Calu3 (cell line): Measurements from ENCODE around the gene CCDC107. TPM values are rescaled to one million over a fixed set of nuclear protein-coding genes. Genes with fewer than 3 reads are reported as not detected.

Experiments
- BruUV-seq: library from RNA; stranded (reverse); fragments of 400-500 nt; replicated peaks from 2 replicates; lab custom pipeline; 2021; lab: Mats Ljungman, UMichigan
- CTCF ChIA-PET: fragments of 300-600 bp; sonication (Branson Sonifier 250); formaldehyde crosslinking; loops from one replicate; lab custom pipeline; 2022; ENCODE audit warnings: antibody characterized with exemption; lab: Charles Lee
- DNase-seq: peaks from one replicate; pipeline ENCODE4 v3.0.0; 2022
- H3K27ac Mint-ChIP-seq: one replicate; pipeline ENCODE4 v1.8.0; 2022; ENCODE audit warnings: mixed read lengths; ENCODE audit not compliant: unreplicated experiment
- H3K27me3 Mint-ChIP-seq: one replicate; pipeline ENCODE4 v1.8.0; 2022; ENCODE audit warnings: mixed read lengths; ENCODE audit not compliant: unreplicated experiment
- H3K36me3 Mint-ChIP-seq: one replicate; pipeline ENCODE4 v1.8.0; 2022; ENCODE audit warnings: mild to moderate bottlenecking, moderate library complexity, mixed read lengths; ENCODE audit not compliant: insufficient read depth, unreplicated experiment
- H3K4me1 Mint-ChIP-seq: one replicate; pipeline ENCODE4 v1.8.0; 2022; ENCODE audit warnings: mild to moderate bottlenecking, low read depth, mixed read lengths; ENCODE audit not compliant: unreplicated experiment
- H3K4me3 Mint-ChIP-seq: one replicate; pipeline ENCODE4 v1.8.0; 2022; ENCODE audit warnings: mild to moderate bottlenecking, low read depth, moderate library complexity, mixed read lengths; ENCODE audit not compliant: unreplicated experiment
- H3K9me3 Mint-ChIP-seq: one replicate; pipeline ENCODE4 v1.8.0; 2022; ENCODE audit warnings: low read depth, mixed read lengths; ENCODE audit not compliant: unreplicated experiment
- intact Hi-C: fragments of 100-400 bp; cut with micrococcal nuclease; formaldehyde crosslinking; loops from one replicate; pipeline ENCODE4 v1.10.0; 2022; ENCODE audit not compliant: unreplicated experiment
- total RNA-seq: library from RNA; stranded (reverse); gene quantifications from 2 replicates; pipeline ENCODE4 v1.2.3, GENCODE V29; 2022
- TF ChIP-seq, protein P1 (sequence below): fragments of 200-600 bp; IDR thresholded peaks from one replicate; pipeline ENCODE4 v1.8.0; 2022; ENCODE audit warnings: antibody characterized with exemption; ENCODE audit not compliant: unreplicated experiment

CCDC107 gene
- total RNA-seq, 1 experiment from 2014 or later: 7.9 TPM

DNA sequence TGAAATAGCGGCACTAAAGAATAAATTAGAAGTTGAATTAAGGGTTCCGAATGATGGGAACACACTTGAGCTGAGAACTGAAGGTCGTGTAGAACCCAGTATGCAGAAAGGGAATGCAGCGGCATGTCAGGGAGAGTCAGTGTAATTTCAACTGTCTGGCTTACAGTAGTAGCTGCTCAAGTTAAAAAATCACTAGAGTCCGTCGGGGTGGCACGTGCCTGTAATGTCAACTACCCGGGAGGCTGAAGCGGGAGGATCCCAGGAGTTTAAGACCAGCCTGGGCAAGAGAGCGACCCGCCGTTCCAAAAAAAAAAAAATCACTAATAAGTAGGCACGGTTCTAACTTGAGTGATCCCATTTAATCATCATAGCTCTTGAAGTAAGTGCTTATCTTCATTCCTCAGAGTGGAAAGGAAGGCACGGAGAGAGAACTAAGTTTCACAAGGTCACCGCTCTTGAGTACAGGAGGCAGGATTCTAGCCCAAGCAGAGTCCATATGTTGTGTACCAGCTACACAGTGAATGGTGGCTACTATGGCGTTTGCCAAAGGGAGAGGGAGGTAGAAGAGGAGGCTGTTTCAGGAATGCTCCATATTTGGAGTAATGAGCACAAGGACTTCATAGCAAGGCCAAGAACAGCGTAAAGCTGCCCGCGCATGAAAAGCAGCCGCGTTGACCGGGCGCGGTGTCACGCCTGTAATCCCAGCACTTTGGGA is 1.1 kb upstream of the CCDC107 start:
- peaks cover 8% of the 10 kb centered on the region for H3K4me1 Mint-ChIP-seq
- no peaks in the 10 kb centered on the region for H3K9me3 Mint-ChIP-seq
- BruUV-seq: no TSS peak
- peak overlapping the region; percentile 100 for H3K27ac Mint-ChIP-seq
- H3K4me3 Mint-ChIP-seq: peak overlapping the region; percentile 84
- TF ChIP-seq, protein P1, sequence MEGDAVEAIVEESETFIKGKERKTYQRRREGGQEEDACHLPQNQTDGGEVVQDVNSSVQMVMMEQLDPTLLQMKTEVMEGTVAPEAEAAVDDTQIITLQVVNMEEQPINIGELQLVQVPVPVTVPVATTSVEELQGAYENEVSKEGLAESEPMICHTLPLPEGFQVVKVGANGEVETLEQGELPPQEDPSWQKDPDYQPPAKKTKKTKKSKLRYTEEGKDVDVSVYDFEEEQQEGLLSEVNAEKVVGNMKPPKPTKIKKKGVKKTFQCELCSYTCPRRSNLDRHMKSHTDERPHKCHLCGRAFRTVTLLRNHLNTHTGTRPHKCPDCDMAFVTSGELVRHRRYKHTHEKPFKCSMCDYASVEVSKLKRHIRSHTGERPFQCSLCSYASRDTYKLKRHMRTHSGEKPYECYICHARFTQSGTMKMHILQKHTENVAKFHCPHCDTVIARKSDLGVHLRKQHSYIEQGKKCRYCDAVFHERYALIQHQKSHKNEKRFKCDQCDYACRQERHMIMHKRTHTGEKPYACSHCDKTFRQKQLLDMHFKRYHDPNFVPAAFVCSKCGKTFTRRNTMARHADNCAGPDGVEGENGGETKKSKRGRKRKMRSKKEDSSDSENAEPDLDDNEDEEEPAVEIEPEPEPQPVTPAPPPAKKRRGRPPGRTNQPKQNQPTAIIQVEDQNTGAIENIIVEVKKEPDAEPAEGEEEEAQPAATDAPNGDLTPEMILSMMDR: no peak
- peaks cover 31% of the 10 kb centered on the region for H3K36me3 Mint-ChIP-seq
- no peak for DNase-seq
- CTCF ChIA-PET: interaction anchor here (0.6 to 2.2 kb wide), 5 partner anchors 39 to 214 kb away, joined by 3 to 12 read pairs (median 3); partner anchors contain the start of genes CREB3, HINT2 and TLN1
- H3K27me3 Mint-ChIP-seq: no peaks in the 10 kb centered on the region
- intact Hi-C loops: no loop called here

DNA sequence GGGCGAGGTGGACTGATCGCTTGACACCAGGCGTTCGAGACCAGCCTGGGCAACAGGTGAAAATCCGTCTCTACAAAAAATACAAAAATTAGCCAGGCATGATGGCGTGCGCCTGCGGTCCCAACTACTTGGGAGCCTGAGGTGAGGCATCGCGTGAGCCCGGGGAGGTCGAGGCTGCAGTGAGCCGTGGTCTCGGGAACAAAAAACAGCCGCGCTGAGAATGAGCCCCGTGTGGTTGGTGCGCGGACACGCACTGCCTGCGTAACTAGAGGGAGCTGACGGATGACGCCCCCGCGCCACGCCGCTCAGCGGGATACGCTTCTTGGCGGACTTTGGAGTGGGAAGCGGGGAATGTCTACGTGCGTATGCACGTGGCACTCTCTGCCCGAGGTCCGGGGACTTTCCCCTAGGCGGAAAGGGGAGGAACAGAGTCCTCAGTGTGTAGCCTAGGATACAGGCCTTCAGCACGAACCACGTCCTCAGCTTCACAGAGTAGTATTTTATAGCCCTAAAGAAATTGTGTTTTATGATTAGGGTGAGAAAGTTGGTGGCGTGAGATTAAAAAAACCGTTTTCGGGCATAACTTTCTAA is 451 bp upstream of the CCDC107 start, which contains the start of gene RMRP:
TSS of gene RMRP (minus strand) at position 474 of the 591 bp plus-strand sequence.
- peak within 1 kb of the TSS; percentile 100 for H3K27ac Mint-ChIP-seq
- no peaks in the 10 kb centered on the region for H3K9me3 Mint-ChIP-seq
- peaks cover 14% of the 10 kb centered on the region for H3K4me1 Mint-ChIP-seq
- peak within 1 kb of the TSS; percentile 84 for H3K4me3 Mint-ChIP-seq
- intact Hi-C loops: no loop called here
- DNase-seq: peak; percentile 94
- no peaks in the 10 kb centered on the region for H3K27me3 Mint-ChIP-seq
- TF ChIP-seq, protein P1: peak; percentile 24
- CTCF ChIA-PET: interaction anchor here (0.5 to 2.2 kb wide), 8 partner anchors 11 to 1610 kb away, joined by 3 to 12 read pairs (median 4); partner anchors contain the start of genes CREB3, HINT2 and TLN1
- peaks cover 31% of the 10 kb centered on the region for H3K36me3 Mint-ChIP-seq
- BruUV-seq: no TSS peak

GRCh38 chr9:35658968-35659220 is 802 bp downstream of the CCDC107 start:
- H3K27me3 Mint-ChIP-seq: no peaks in the 10 kb centered on the region
- H3K9me3 Mint-ChIP-seq: no peaks in the 10 kb centered on the region
- intact Hi-C loops: no loop called here
- H3K27ac Mint-ChIP-seq: peak overlapping the region; percentile 100
- peaks cover 32% of the 10 kb centered on the region for H3K36me3 Mint-ChIP-seq
- DNase-seq: no peak
- peaks cover 23% of the 10 kb centered on the region for H3K4me1 Mint-ChIP-seq
- TF ChIP-seq, protein P1: no peak
- H3K4me3 Mint-ChIP-seq: peak overlapping the region; percentile 84
- BruUV-seq: no TSS peak
- CTCF ChIA-PET: interaction anchor here (0.7 to 2.2 kb wide), 4 partner anchors 11 to 76 kb away, joined by 3 to 12 read pairs (median 7); partner anchors contain the start of genes CREB3 and TLN1

- H3K9me3 Mint-ChIP-seq: no peaks in the 10 kb centered on the region
- TF ChIP-seq, protein P1: no peak
- DNase-seq: no peak
- H3K4me1 Mint-ChIP-seq: peaks cover 27% of the 10 kb centered on the region
- H3K27me3 Mint-ChIP-seq: no peaks in the 10 kb centered on the region
- CTCF ChIA-PET: interaction anchor here (0.7 to 2.2 kb wide), 4 partner anchors 10 to 76 kb away, joined by 3 to 12 read pairs (median 7); partner anchors contain the start of genes CREB3 and TLN1
- H3K27ac Mint-ChIP-seq: no peak overlapping the region
- H3K36me3 Mint-ChIP-seq: peaks cover 37% of the 10 kb centered on the region
- peak overlapping the region; percentile 84 for H3K4me3 Mint-ChIP-seq
- BruUV-seq: no TSS peak
- intact Hi-C loops: no loop called here
Observed at GRCh38 chr9:35659340-35659739, 1.2 kb downstream of the CCDC107 start.
